Gastroesophageal sphincter (tissue), 4 donors: ENCODE measurements around the gene KRT85. TPM values are rescaled to one million over a fixed set of nuclear protein-coding genes. Genes with fewer than 3 reads are reported as not detected.

Source experiments
- ATAC-seq: fragments of 150-250 bp; one replicate; pipeline ENCODE4 v1.9.1; 2016; ENCODE audit warnings: mild to moderate bottlenecking, moderate library complexity
- H3K27ac ChIP-seq, 4 donors: fragments of 200-600 bp; sonication (generic) in 3 of 4; 1 replicate in 3 of 4; 2 replicates in 1 of 4; pipeline ENCODE4 v1.5.1; 2016 to 2019
- H3K27me3 ChIP-seq: fragments of 200-600 bp; sonication (generic); one replicate; pipeline ENCODE4 v1.5.1; 2019
- H3K36me3 ChIP-seq, 2 donors: fragments of 200-600 bp; sonication (generic); one replicate each; pipeline ENCODE4 v1.5.1; 2019; ENCODE audit warnings: control low read depth in 1 of 2
- H3K4me1 ChIP-seq, 3 donors: fragments of 200-600 bp; sonication (generic); 1 replicate in 2 of 3; 2 replicates in 1 of 3; pipeline ENCODE4 v1.5.1; 2016 to 2019; ENCODE audit warnings: control low read depth in 2 of 3
- H3K4me3 ChIP-seq, 2 donors: fragments of 200-600 bp; sonication (generic); one replicate each; pipeline ENCODE4 v1.5.1; 2019; ENCODE audit warnings: mild to moderate bottlenecking in 1 of 2, moderate library complexity in 1 of 2
- H3K9me3 ChIP-seq, 3 donors: fragments of 200-600 bp; sonication (generic); one replicate each; pipeline ENCODE4 v1.5.1; 2017 to 2019; ENCODE audit warnings: control low read depth in 2 of 3
- CTCF ChIP-seq, 4 experiments: fragments of 200-600 bp in 2 of 4; fragments of 450-650 bp in 2 of 4; sonication (generic) in 1 of 4; IDR thresholded peaks; one replicate each; pipeline ENCODE4 v1.5.1; 2017 to 2019; ENCODE audit warnings: antibody characterized with exemption in 4 of 4, mild to moderate bottlenecking in 2 of 4, moderate library complexity in 2 of 4
- EP300 ChIP-seq: sonication (generic); formaldehyde crosslinking; IDR thresholded peaks from one replicate; pipeline ENCODE4 v1.6.1; 2017; ENCODE audit warnings: antibody characterized with exemption, mild to moderate bottlenecking
- POLR2A ChIP-seq, 2 donors: fragments of 450-650 bp; IDR thresholded peaks; one replicate each; pipeline ENCODE4 v1.6.1; 2017; ENCODE audit warnings: antibody characterized with exemption in 2 of 2, mild to moderate bottlenecking in 2 of 2, moderate library complexity in 1 of 2
- POLR2AphosphoS5 ChIP-seq: sonication (generic); formaldehyde crosslinking; IDR thresholded peaks from one replicate; pipeline ENCODE4 v1.6.1; 2017; ENCODE audit warnings: antibody characterized with exemption
- WGBS, 2 donors: methylation state at CpG; one replicate each; pipeline ENCODE4 v1.1.5; 2018; ENCODE audit warnings: low coverage in 1 of 2; 5-methylcytosine and 5-hydroxymethylcytosine counted together
- total RNA-seq, 4 donors: library from RNA; depleted of rRNA; stranded (reverse); fragments of >200 nt; gene quantifications; one replicate each; pipeline ENCODE4 v1.1.0, GENCODE V29; 2016

The KRT85 gene
- total RNA-seq, 4 donors from 2014 or later, result not detected

DNA sequence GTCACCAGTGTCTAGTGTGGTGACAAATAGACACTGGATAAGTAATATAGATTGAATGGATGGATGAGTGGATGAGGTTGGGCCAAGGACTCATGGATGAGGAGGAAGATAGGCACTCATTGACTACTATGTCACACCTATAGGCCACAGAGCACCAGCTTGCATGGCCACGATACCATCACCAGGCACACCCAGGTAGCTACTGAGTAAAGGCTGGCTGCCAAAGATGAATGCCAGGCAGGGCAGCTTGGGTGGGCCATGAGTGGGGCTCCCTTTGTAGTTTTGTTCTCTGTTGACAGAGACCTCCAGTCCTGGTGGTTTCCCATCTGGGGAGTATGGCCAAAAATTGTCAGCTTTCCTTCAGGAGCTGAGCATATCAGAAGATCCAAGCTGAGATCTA lies 34.9 kb downstream of the KRT85 start:
- H3K27me3 ChIP-seq, result peaks cover 12% of the 10 kb centered on the region
- no peak for ATAC-seq
- 100% methylated on average over 1 of the region's 1 CpG for WGBS, 2 donors
- no peaks in the 10 kb centered on the region for H3K4me1 ChIP-seq
- H3K36me3 ChIP-seq, result no peaks in the 10 kb centered on the region
- H3K4me3 ChIP-seq, result no peak overlapping the region
- H3K9me3 ChIP-seq, result peaks cover 0 to 18% (median 0%) of the 10 kb centered on the region in 3 donors
- TF ChIP-seq POLR2AphosphoS5 (no peak), POLR2A (IDR thresholded peaks at IDR 0.05) (no peak), CTCF (IDR thresholded peaks at IDR 0.05) (no peak)
- no peak overlapping the region for H3K27ac ChIP-seq

GRCh38 chr12:52331833-52332232 lies 35.4 kb downstream of the KRT85 start:
- no peak for ATAC-seq
- 88 to 90% methylated on average over 3 of the region's 3 CpGs for WGBS, 2 donors
- TF ChIP-seq POLR2AphosphoS5 (no peak), EP300 (no peak), POLR2A (IDR thresholded peaks at IDR 0.05) (no peak), CTCF (IDR thresholded peaks at IDR 0.05) (no peak)

GRCh38 chr12:52331039-52331438 lies 36.2 kb downstream of the KRT85 start:
- H3K27me3 ChIP-seq, result peaks cover 12% of the 10 kb centered on the region
- no CpG with 5 or more reads among the region's 1 CpG for WGBS, 2 donors
- peaks cover 0 to 6% (median 0%) of the 10 kb centered on the region in 3 donors for H3K9me3 ChIP-seq
- no peaks in the 10 kb centered on the region for H3K4me1 ChIP-seq
- no peak overlapping the region for H3K27ac ChIP-seq
- H3K4me3 ChIP-seq, result no peak overlapping the region
- no peaks in the 10 kb centered on the region for H3K36me3 ChIP-seq
- no peak for TF ChIP-seq EP300
- no peak for TF ChIP-seq CTCF (IDR thresholded peaks at IDR 0.05)
- no peak for TF ChIP-seq POLR2AphosphoS5
- TF ChIP-seq POLR2A (IDR thresholded peaks at IDR 0.05), result no peak
- ATAC-seq, result no peak

More at GRCh38 chr12:52331833-52332232, 35.4 kb downstream of the KRT85 start:
- Histone ChIP-seq H3K4me3 (no peak overlapping the region), H3K27ac (no peak overlapping the region), H3K9me3 (peaks cover 0 to 14% (median 0%) of the 10 kb centered on the region in 3 donors), H3K4me1 (no peaks in the 10 kb centered on the region), H3K36me3 (no peaks in the 10 kb centered on the region), H3K27me3 (peaks cover 12% of the 10 kb centered on the region)

DNA sequence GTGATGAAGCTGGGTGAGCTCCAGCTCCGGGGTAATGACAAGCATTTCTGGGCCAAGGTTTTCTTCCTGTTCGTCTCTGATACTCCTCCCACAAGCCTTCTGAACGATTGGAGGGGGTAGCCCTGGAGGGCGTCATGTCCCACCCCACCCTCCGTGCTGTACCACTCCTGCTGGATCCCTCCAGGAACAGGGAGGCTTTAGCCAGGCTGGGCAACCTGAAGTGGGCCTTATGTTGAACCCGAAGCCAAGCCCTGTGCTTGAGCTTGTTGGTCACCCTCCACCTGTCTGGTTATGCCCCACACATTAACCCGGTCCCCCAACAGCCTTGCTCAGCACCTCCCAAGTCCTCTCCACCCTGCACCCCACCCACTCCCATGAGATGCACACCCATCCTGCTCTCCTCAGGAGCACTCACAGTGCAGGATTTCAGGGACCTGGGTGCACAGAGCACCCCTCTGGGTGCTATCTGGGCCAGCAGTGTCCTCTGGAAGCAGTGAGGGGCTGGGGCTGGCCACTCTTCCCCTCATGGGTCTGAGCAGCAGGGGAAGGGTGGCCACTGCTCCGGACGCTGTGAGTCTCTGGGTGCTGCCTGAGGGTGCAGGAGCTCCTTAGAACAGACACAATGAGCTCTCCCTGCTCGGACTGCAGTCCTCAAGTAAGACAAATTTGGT lies 39.3 kb downstream of the KRT85 start:
- peaks cover 6% of the 10 kb centered on the region for H3K27me3 ChIP-seq
- ATAC-seq, result no peak
- TF ChIP-seq EP300 (no peak), POLR2AphosphoS5 (no peak), POLR2A (IDR thresholded peaks at IDR 0.05) (no peak), CTCF (IDR thresholded peaks at IDR 0.05) (no peak)
- WGBS, 2 donors, result 73 to 78% methylated on average over 3 of the region's 10 CpGs
- no peaks in the 10 kb centered on the region for H3K9me3 ChIP-seq
- no peaks in the 10 kb centered on the region for H3K36me3 ChIP-seq
- no peak overlapping the region for H3K27ac ChIP-seq
- H3K4me3 ChIP-seq, result no peak overlapping the region
- no peaks in the 10 kb centered on the region for H3K4me1 ChIP-seq
